ENCODE measurements around the gene DCUN1D4.
"Not testable (repeated sequence)": the region's sequence is repeated elsewhere in the genome, so short reads cannot be mapped to it uniquely, and the experiment has no call there.

The DCUN1D4 gene

DNA sequence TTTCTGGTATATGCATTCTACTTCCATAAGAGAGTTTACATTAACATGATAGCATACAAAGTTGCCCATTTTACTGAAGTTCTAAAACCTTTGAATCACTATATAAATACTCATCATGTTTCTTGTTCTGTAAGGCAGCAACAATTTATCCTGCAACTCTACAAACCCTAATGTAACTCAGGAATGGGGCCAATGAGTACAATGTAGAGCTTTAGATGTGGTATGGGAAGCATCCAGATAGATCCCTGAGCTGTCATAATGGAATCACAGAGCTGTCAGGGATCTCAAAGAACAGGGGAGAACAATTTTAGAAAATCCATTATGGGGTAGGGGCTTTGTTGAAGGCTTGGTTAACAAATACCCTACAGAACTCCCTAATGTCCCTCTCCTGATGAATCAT, 88.5 kb downstream of the DCUN1D4 start:
- H3K9me3 ChIP-seq (ENCODE audit: control insufficient read depth, low read length), result no peaks in the 10 kb centered on the region
- no peak overlapping the region for H3K27ac ChIP-seq
- H3K4me3 ChIP-seq (ENCODE audit: low read depth, low read length), result no peak overlapping the region
- no peaks in the 10 kb centered on the region for H3K79me2 ChIP-seq
- no peaks in the 10 kb centered on the region for H3K27me3 ChIP-seq (ENCODE audit: control insufficient read depth, insufficient read depth, low read length)
- no peak overlapping the region for H3K4me2 ChIP-seq (ENCODE audit: low read length)
- TF ChIP-seq, protein P1, sequence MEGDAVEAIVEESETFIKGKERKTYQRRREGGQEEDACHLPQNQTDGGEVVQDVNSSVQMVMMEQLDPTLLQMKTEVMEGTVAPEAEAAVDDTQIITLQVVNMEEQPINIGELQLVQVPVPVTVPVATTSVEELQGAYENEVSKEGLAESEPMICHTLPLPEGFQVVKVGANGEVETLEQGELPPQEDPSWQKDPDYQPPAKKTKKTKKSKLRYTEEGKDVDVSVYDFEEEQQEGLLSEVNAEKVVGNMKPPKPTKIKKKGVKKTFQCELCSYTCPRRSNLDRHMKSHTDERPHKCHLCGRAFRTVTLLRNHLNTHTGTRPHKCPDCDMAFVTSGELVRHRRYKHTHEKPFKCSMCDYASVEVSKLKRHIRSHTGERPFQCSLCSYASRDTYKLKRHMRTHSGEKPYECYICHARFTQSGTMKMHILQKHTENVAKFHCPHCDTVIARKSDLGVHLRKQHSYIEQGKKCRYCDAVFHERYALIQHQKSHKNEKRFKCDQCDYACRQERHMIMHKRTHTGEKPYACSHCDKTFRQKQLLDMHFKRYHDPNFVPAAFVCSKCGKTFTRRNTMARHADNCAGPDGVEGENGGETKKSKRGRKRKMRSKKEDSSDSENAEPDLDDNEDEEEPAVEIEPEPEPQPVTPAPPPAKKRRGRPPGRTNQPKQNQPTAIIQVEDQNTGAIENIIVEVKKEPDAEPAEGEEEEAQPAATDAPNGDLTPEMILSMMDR (IDR thresholded peaks at IDR 0.05), result no peak
- H3K4me1 ChIP-seq, result no peaks in the 10 kb centered on the region
- no peak overlapping the region for H3K9ac ChIP-seq
- no peaks in the 10 kb centered on the region for H3K36me3 ChIP-seq (ENCODE audit: control insufficient read depth, insufficient read depth, low read length)
- H2AFZ ChIP-seq, result no peak overlapping the region

DNA sequence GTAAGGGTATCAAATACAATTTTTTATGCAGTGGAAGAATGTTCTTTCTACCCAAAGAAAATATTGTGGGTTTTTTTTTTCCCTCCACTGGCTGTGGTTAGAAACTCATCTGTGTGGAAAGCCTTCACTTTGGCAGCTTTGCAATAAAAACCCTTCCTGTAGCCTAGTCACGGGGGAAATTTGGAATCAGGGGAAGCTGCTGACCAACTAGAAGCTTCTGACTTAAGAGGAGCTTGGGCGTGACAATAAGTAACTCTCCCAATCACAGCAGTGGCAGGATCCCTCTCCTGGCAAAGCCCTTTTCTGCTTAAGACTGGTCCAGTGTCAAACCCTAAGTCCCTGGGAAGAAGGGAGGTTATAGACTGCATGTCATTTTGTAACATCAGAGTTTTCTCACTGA, 89.3 kb downstream of the DCUN1D4 start:
- no peak overlapping the region for H3K4me3 ChIP-seq (ENCODE audit: low read depth, low read length)
- H3K4me2 ChIP-seq (ENCODE audit: low read length), result no peak overlapping the region
- no peaks in the 10 kb centered on the region for H3K9me3 ChIP-seq (ENCODE audit: control insufficient read depth, low read length)
- H2AFZ ChIP-seq, result no peak overlapping the region
- H3K27me3 ChIP-seq (ENCODE audit: control insufficient read depth, insufficient read depth, low read length), result no peaks in the 10 kb centered on the region
- no peaks in the 10 kb centered on the region for H3K36me3 ChIP-seq (ENCODE audit: control insufficient read depth, insufficient read depth, low read length)
- H3K4me1 ChIP-seq, result no peaks in the 10 kb centered on the region
- H3K9ac ChIP-seq, result no peak overlapping the region
- no peaks in the 10 kb centered on the region for H3K79me2 ChIP-seq
- no peak overlapping the region for H3K27ac ChIP-seq
- TF ChIP-seq, protein P1 (IDR thresholded peaks at IDR 0.05), result no peak

- Histone ChIP-seq H3K4me2 (ENCODE audit: low read length) (no peak overlapping the region), H3K79me2 (no peaks in the 10 kb centered on the region), H2AFZ (no peak overlapping the region), H3K9me3 (ENCODE audit: control insufficient read depth, low read length) (no peaks in the 10 kb centered on the region), H3K27me3 (ENCODE audit: control insufficient read depth, insufficient read depth, low read length) (no peaks in the 10 kb centered on the region), H3K36me3 (ENCODE audit: control insufficient read depth, insufficient read depth, low read length) (no peaks in the 10 kb centered on the region), H3K9ac (no peak overlapping the region), H3K27ac (no peak overlapping the region), H3K4me3 (ENCODE audit: low read depth, low read length) (no peak overlapping the region), H3K4me1 (no peaks in the 10 kb centered on the region)
- TF ChIP-seq, protein P1 (IDR thresholded peaks at IDR 0.05), result no peak
Measured at GRCh38 chr4:51932684-51933083, 89.7 kb downstream of the DCUN1D4 start.

DNA sequence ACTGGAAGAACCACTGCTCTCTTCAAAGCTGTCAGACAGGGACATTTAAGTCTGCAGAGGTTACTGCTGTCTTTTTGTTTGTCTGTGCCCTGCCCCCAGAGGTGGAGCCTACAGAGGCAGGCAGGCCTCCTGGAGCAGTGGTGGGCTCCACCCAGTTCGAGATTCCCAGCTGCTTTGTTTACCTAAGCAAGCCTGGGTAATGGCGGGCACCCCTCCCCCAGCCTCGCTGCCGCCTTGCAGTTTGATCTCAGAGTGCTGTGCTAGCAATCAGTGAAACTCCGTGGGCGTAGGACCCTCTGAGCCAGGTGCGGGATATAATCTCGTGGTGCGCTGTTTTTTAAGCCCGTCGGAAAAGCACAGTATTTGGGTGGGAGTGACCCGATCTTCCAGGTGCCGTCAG, 97.5 kb downstream of the DCUN1D4 start:
- H2AFZ ChIP-seq; H3K4me3 ChIP-seq (ENCODE audit: low read depth, low read length): not testable (repeated sequence)

GRCh38 chr4:51942108-51942832, 99.3 kb downstream of the DCUN1D4 start:
- Histone ChIP-seq H3K4me3 (ENCODE audit: low read depth, low read length) (no peak overlapping the region), H3K4me1 (no peaks in the 10 kb centered on the region), H3K27ac (no peak overlapping the region), H3K79me2 (no peaks in the 10 kb centered on the region), H2AFZ (no peak overlapping the region), H3K27me3 (ENCODE audit: control insufficient read depth, insufficient read depth, low read length) (no peaks in the 10 kb centered on the region), H3K9ac (no peak overlapping the region), H3K4me2 (ENCODE audit: low read length) (no peak overlapping the region), H3K9me3 (ENCODE audit: control insufficient read depth, low read length) (no peaks in the 10 kb centered on the region), H3K36me3 (ENCODE audit: control insufficient read depth, insufficient read depth, low read length) (no peaks in the 10 kb centered on the region)
- TF ChIP-seq, protein P1 (IDR thresholded peaks at IDR 0.05), result no peak

More for the DNA sequence above, 97.5 kb downstream of the DCUN1D4 start:
- H3K27me3 ChIP-seq (ENCODE audit: control insufficient read depth, insufficient read depth, low read length); H3K9me3 ChIP-seq (ENCODE audit: control insufficient read depth, low read length); H3K4me1 ChIP-seq; H3K9ac ChIP-seq; H3K4me2 ChIP-seq (ENCODE audit: low read length); H3K79me2 ChIP-seq; H3K27ac ChIP-seq; H3K36me3 ChIP-seq (ENCODE audit: control insufficient read depth, insufficient read depth, low read length): not testable (repeated sequence)
